Nephron (organoid): Measurements from ENCODE around the gene LYPD6.

Experiments
- H3K27ac Mint-ChIP-seq, 3 experiments: 2 replicates each; pipeline ENCODE4 v1.8.0; 2020; ENCODE audit warnings: mixed read lengths in 3 of 3, mild to moderate bottlenecking in 2 of 3, moderate library complexity in 1 of 3
- H3K27me3 Mint-ChIP-seq: 2 replicates; pipeline ENCODE4 v1.8.0; 2021; ENCODE audit warnings: low read depth, mild to moderate bottlenecking, moderate library complexity, mixed read lengths
- H3K36me3 Mint-ChIP-seq: 2 replicates; pipeline ENCODE4 v1.8.0; 2020; ENCODE audit warnings: low read depth, mixed read lengths
- H3K4me1 Mint-ChIP-seq: 2 replicates; pipeline ENCODE4 v1.8.0; 2020; ENCODE audit warnings: mixed read lengths
- H3K4me3 Mint-ChIP-seq, 3 experiments: 2 replicates each; pipeline ENCODE4 v1.8.0; 2020; ENCODE audit warnings: mild to moderate bottlenecking in 3 of 3, mixed read lengths in 3 of 3, moderate library complexity in 2 of 3
- H3K9me3 Mint-ChIP-seq: 2 replicates; pipeline ENCODE4 v1.8.0; 2020; ENCODE audit warnings: mixed read lengths
- TF ChIP-seq, protein P1 (sequence below), 3 experiments: fragments of 200-600 bp; sonication (generic); IDR thresholded peaks; one replicate each; pipeline ENCODE4 v1.5.0; 2021; ENCODE audit warnings: antibody characterized with exemption in 3 of 3; ENCODE audit not compliant: unreplicated experiment in 3 of 3

LYPD6 gene

DNA sequence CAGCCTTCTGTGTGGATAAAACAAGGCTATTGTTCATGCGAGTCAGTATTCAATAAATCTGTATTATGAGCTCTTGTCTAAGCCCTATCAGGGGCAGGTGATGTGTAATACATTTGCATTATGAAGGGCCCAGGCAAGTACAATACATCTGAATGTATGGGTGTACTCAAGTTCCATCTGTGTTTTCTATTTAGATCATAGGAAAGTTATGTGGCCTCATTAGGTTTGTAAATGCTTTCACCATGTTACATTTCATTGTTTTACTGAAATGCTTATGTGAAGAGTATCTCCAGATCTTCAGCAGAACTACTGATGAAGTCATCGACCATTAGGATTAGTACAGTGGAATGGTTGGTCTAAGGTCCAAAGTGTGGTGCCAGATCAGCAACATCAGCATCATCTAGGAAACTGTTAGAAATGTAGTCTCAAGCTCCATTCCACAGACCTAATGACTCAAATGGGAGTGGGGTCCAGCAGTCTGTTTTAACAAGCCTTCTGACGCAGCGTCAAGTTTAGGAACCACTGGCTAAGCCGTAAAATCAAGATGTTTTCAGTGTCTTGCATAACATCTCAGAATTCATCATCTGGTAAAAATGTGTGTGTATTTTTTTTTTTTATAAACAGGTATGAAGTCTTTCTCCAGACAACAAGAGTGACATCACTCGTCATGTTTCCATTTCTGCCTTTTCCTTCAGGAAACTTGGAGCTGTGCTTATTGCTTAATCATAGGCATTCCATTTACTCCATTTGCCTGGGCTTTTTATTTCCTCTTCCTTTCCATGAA is 80.5 kb downstream of the LYPD6 start:
- peaks cover 18% of the 10 kb centered on the region for H3K9me3 Mint-ChIP-seq
- H3K27ac Mint-ChIP-seq, result no peak overlapping the region
- H3K36me3 Mint-ChIP-seq, result peaks cover 21% of the 10 kb centered on the region
- H3K27me3 Mint-ChIP-seq, result peaks cover 9% of the 10 kb centered on the region
- peaks cover 4% of the 10 kb centered on the region for H3K4me1 Mint-ChIP-seq
- no peak overlapping the region for H3K4me3 Mint-ChIP-seq
- TF ChIP-seq, protein P1, sequence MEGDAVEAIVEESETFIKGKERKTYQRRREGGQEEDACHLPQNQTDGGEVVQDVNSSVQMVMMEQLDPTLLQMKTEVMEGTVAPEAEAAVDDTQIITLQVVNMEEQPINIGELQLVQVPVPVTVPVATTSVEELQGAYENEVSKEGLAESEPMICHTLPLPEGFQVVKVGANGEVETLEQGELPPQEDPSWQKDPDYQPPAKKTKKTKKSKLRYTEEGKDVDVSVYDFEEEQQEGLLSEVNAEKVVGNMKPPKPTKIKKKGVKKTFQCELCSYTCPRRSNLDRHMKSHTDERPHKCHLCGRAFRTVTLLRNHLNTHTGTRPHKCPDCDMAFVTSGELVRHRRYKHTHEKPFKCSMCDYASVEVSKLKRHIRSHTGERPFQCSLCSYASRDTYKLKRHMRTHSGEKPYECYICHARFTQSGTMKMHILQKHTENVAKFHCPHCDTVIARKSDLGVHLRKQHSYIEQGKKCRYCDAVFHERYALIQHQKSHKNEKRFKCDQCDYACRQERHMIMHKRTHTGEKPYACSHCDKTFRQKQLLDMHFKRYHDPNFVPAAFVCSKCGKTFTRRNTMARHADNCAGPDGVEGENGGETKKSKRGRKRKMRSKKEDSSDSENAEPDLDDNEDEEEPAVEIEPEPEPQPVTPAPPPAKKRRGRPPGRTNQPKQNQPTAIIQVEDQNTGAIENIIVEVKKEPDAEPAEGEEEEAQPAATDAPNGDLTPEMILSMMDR (IDR thresholded peaks at IDR 0.05; ENCODE audit: unreplicated experiment in 3 of 3), result no peak

DNA sequence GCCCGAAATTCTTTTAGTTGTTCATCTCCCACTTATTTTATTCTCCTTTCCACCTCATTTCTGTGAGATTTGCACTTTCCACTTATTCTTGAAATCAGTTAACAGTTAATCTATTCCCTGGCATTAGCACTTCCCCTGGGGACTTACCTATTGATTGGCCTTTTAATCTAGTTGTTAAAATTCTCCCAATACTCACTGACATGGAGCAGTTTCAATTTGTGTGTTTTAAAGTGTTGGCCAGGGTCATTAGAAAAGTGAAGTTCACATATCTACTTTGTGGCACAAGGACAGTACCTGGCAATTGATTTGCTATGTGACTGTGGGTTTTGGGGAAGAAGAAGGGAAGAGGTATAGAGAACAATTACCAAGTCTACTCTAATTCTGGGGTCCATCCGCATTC is 83.1 kb downstream of the LYPD6 start:
- Mint-ChIP-seq H3K9me3 (peaks cover 7% of the 10 kb centered on the region), H3K36me3 (peaks cover 8% of the 10 kb centered on the region), H3K27me3 (peaks cover 6% of the 10 kb centered on the region), H3K4me3 (no peak overlapping the region), H3K4me1 (peaks cover 4% of the 10 kb centered on the region), H3K27ac (no peak overlapping the region)
- TF ChIP-seq, protein P1 (IDR thresholded peaks at IDR 0.05; ENCODE audit: unreplicated experiment in 3 of 3), result no peak

DNA sequence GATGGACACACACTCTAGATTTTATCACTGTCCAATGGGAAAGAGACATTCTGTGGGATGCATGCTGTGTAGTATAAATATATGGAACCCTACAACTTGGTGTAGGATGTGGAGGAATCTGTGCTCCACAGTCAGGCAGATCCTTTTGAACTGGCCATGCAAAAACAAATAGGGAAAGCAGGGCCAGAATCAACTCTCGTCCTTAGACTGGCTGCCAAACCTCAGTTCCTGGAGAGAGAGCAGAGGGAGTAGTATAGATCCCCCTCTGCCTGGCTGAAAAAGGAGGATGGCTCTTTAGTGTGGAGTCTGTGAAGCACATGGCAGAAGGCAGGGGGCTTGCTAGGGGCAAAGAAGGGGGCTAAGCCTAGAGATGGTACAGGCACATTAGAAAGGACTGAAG is 84.7 kb downstream of the LYPD6 start:
- peaks cover 4% of the 10 kb centered on the region for H3K4me1 Mint-ChIP-seq
- no peaks in the 10 kb centered on the region for H3K9me3 Mint-ChIP-seq
- H3K4me3 Mint-ChIP-seq, result no peak overlapping the region
- no peaks in the 10 kb centered on the region for H3K36me3 Mint-ChIP-seq
- H3K27ac Mint-ChIP-seq, result peak overlapping the region in 1 of 3 experiments; percentile 53
- TF ChIP-seq, protein P1 (IDR thresholded peaks at IDR 0.05; ENCODE audit: unreplicated experiment in 3 of 3), result no peak
- no peaks in the 10 kb centered on the region for H3K27me3 Mint-ChIP-seq

DNA sequence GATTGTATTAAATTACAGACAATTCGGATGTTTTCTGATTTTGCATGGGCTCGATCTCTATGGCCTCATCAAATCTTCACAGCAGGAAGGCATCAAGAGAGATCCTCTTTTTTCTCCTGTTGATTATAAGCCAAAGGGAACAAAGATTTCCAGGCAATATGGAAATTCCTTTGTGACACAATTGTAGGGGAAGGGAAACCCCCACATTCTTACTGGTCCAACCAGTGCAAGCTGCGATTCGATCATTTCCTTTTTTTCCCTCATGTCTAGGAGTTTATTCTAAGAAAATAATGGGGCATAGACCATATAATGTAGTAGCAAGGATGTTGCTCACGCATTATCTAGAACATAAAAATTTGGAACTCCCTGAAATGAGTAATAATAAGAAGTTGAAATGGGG is 87.7 kb downstream of the LYPD6 start:
- no peaks in the 10 kb centered on the region for H3K27me3 Mint-ChIP-seq
- peaks cover 4% of the 10 kb centered on the region for H3K4me1 Mint-ChIP-seq
- no peak overlapping the region for H3K27ac Mint-ChIP-seq
- no peaks in the 10 kb centered on the region for H3K9me3 Mint-ChIP-seq
- no peak overlapping the region for H3K4me3 Mint-ChIP-seq
- TF ChIP-seq, protein P1 (IDR thresholded peaks at IDR 0.05; ENCODE audit: unreplicated experiment in 3 of 3), result no peak
- H3K36me3 Mint-ChIP-seq, result no peaks in the 10 kb centered on the region

DNA sequence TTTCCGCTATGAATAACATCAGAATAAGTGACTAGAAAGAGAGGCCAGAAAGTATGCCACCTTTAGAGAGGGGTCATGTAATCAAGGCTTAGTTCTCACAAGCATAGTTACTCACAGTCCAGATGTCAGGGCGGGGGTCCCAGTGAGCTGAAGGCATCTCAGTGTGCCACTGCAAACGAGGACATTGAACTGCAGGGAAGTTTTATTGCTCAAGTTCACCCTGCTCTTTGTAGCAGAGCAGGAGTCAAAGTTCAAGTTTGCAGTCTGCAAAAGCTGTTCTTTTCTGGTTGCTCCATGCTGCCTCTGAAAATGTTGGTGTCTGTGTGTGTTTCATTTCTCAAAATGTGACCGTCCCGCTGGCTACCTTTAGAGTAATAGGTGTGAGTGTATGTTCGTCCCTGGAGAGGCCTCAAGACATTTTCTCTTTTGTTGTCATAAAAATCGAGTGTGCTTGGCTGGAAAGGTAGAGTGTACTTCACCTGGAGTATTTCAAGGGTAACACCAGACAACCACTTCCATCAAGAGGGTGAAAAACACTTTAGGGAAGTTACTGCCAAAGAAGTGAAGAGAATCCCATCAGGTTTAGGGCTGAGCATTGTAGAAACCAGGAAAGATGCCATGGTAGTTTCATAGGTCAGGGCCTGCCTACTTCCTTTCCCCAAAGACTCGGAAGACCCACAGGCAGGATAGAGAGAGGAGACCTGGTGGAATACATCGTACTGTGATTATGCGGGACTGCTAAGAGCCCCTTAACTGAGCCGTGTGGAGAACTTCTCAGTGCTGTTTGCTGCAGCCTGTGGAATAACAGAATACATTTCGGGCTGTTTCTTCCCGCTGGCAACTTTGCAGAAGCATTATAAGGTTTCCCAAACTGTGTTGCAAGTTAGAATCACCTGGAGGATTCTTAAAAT is 89.9 kb downstream of the LYPD6 start:
- peak overlapping the region in 2 of 3 experiments; percentile 25 to 70 for H3K27ac Mint-ChIP-seq

More for the DNA sequence above, 89.9 kb downstream of the LYPD6 start:
- H3K27me3 Mint-ChIP-seq, result no peaks in the 10 kb centered on the region
- no peaks in the 10 kb centered on the region for H3K36me3 Mint-ChIP-seq
- no peaks in the 10 kb centered on the region for H3K9me3 Mint-ChIP-seq
- peaks cover 1% of the 10 kb centered on the region for H3K4me1 Mint-ChIP-seq
- TF ChIP-seq, protein P1 (IDR thresholded peaks at IDR 0.05; ENCODE audit: unreplicated experiment in 3 of 3), result no peak
- H3K4me3 Mint-ChIP-seq, result no peak overlapping the region
